ENCODE measurements around the gene GSTA3. TPM values are rescaled to one million over a fixed set of nuclear protein-coding genes. Genes with fewer than 3 reads are reported as not detected.

Gene GSTA3
- total and polyA plus RNA-seq, 7 experiments from 2014 or later = not detected

GRCh38 chr6:52942221-52942620 is 32.7 kb upstream of the GSTA3 start:
- no peak for ATAC-seq
- Mint-ChIP-seq H3K27me3 (peaks cover 10 to 33% (median 17%) of the 10 kb centered on the region in 5 donors), H3K4me1 (peaks cover 0 to 10% (median 7%) of the 10 kb centered on the region in 7 donors), H3K36me3 (no peaks in the 10 kb centered on the region), H3K27ac (no peak overlapping the region), H3K9me3 (no peaks in the 10 kb centered on the region), H3K4me3 (no peak overlapping the region)
- CTCF ChIA-PET = interaction anchor here (1.0 kb wide), 1 partner anchor 10 kb away, joined by 3 read pairs; no protein-coding TSS in a partner anchor
- DNase-seq = no peak
- Histone ChIP-seq H3K9me3 (ENCODE audit: control insufficient read depth in 2 of 3, low read length in 3 of 3) (no peaks in the 10 kb centered on the region), H3K4me3 (ENCODE audit: low read length) (no peak overlapping the region), H3K4me1 (ENCODE audit: control insufficient read depth in 2 of 2, insufficient read depth in 2 of 2, low read length in 2 of 2) (no peaks in the 10 kb centered on the region), H3K36me3 (ENCODE audit: control insufficient read depth in 2 of 3, insufficient read depth in 3 of 3, low read length in 3 of 3) (no peaks in the 10 kb centered on the region), H3K27me3 (ENCODE audit: control insufficient read depth in 2 of 2, insufficient read depth in 2 of 2, low read length in 2 of 2) (no peaks in the 10 kb centered on the region), H3K27ac (ENCODE audit: low read depth, low read length) (no peak overlapping the region)
- POLR2A ChIA-PET = no interaction called here
- intact Hi-C loops (cut with micrococcal nuclease) = no loop called here

GRCh38 chr6:52937908-52938307 is 28.4 kb upstream of the GSTA3 start:
- H3K36me3 Mint-ChIP-seq = no peaks in the 10 kb centered on the region
- H3K27me3 ChIP-seq (ENCODE audit: control insufficient read depth in 2 of 2, insufficient read depth in 2 of 2, low read length in 2 of 2) = no peaks in the 10 kb centered on the region
- H3K4me1 Mint-ChIP-seq = no peaks in the 10 kb centered on the region
- H3K36me3 ChIP-seq (ENCODE audit: control insufficient read depth in 2 of 3, insufficient read depth in 3 of 3, low read length in 3 of 3) = no peaks in the 10 kb centered on the region
- no peaks in the 10 kb centered on the region for H3K4me1 ChIP-seq (ENCODE audit: control insufficient read depth in 2 of 2, insufficient read depth in 2 of 2, low read length in 2 of 2)
- ChIA-PET CTCF (no interaction called here), POLR2A (no interaction called here)
- H3K4me3 Mint-ChIP-seq = no peak overlapping the region
- no peaks in the 10 kb centered on the region for H3K9me3 ChIP-seq (ENCODE audit: control insufficient read depth in 2 of 3, low read length in 3 of 3)
- H3K27ac Mint-ChIP-seq = no peak overlapping the region
- H3K27me3 Mint-ChIP-seq = peaks cover 2 to 17% (median 5%) of the 10 kb centered on the region in 5 donors
- H3K9me3 Mint-ChIP-seq = no peaks in the 10 kb centered on the region
- no peak for DNase-seq
- ATAC-seq = no peak
- intact Hi-C loops (cut with micrococcal nuclease) = no loop called here
- no peak overlapping the region for H3K27ac ChIP-seq (ENCODE audit: low read depth, low read length)
- no peak overlapping the region for H3K4me3 ChIP-seq (ENCODE audit: low read length)

- no peak overlapping the region for H3K27ac Mint-ChIP-seq
Measured at GRCh38 chr6:52933778-52934177, 24.3 kb upstream of the GSTA3 start.

DNA sequence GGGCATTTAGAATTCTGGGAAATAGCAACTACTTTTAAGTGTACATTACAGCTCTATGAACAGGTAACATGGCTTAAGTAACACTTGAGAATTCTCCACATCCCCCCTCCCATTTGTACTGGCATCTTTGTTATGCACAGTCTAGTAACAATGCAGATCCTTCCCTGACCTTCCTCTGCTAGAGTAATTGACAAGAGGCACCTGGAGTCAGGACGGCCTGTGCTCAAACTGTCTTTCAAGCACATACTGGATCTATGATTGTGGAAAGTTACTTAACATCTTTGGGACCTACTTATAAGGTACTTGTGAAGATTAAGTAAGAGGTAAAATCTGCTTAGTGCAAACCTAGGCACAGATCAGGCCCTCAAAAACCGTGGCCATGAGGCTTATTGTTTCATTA is 21.9 kb upstream of the GSTA3 start:
- H3K9me3 Mint-ChIP-seq = peaks cover 0 to 2% (median 0%) of the 10 kb centered on the region in 11 donors
- Histone ChIP-seq H3K36me3 (ENCODE audit: control insufficient read depth in 2 of 3, insufficient read depth in 3 of 3, low read length in 3 of 3) (no peaks in the 10 kb centered on the region), H3K9me3 (ENCODE audit: control insufficient read depth in 2 of 3, low read length in 3 of 3) (no peaks in the 10 kb centered on the region), H3K4me3 (ENCODE audit: low read length) (no peak overlapping the region), H3K27ac (ENCODE audit: low read depth, low read length) (no peak overlapping the region), H3K4me1 (ENCODE audit: control insufficient read depth in 2 of 2, insufficient read depth in 2 of 2, low read length in 2 of 2) (no peaks in the 10 kb centered on the region), H3K27me3 (ENCODE audit: control insufficient read depth in 2 of 2, insufficient read depth in 2 of 2, low read length in 2 of 2) (no peaks in the 10 kb centered on the region)
- ChIA-PET CTCF (interaction anchor here (0.7 kb wide), 1 partner anchor 10 kb away, joined by 3 read pairs; no protein-coding TSS in a partner anchor), POLR2A (no interaction called here)
- no peak overlapping the region for H3K4me3 Mint-ChIP-seq
- no peaks in the 10 kb centered on the region for H3K36me3 Mint-ChIP-seq
- ATAC-seq (no peak), DNase-seq (no peak)
- peaks cover 0 to 10% (median 0%) of the 10 kb centered on the region in 5 donors for H3K27me3 Mint-ChIP-seq
- H3K4me1 Mint-ChIP-seq = no peaks in the 10 kb centered on the region
- intact Hi-C loops (cut with micrococcal nuclease) = no loop called here
- no peak overlapping the region for H3K27ac Mint-ChIP-seq

More at GRCh38 chr6:52933778-52934177, 24.3 kb upstream of the GSTA3 start:
- no peaks in the 10 kb centered on the region for H3K36me3 Mint-ChIP-seq
- Histone ChIP-seq H3K27ac (ENCODE audit: low read depth, low read length) (no peak overlapping the region), H3K4me3 (ENCODE audit: low read length) (no peak overlapping the region), H3K36me3 (ENCODE audit: control insufficient read depth in 2 of 3, insufficient read depth in 3 of 3, low read length in 3 of 3) (no peaks in the 10 kb centered on the region), H3K27me3 (ENCODE audit: control insufficient read depth in 2 of 2, insufficient read depth in 2 of 2, low read length in 2 of 2) (no peaks in the 10 kb centered on the region), H3K9me3 (ENCODE audit: control insufficient read depth in 2 of 3, low read length in 3 of 3) (no peaks in the 10 kb centered on the region), H3K4me1 (ENCODE audit: control insufficient read depth in 2 of 2, insufficient read depth in 2 of 2, low read length in 2 of 2) (no peaks in the 10 kb centered on the region)
- peaks cover 0 to 10% (median 0%) of the 10 kb centered on the region in 5 donors for H3K27me3 Mint-ChIP-seq
- CTCF ChIA-PET = no interaction called here
- no peaks in the 10 kb centered on the region for H3K4me1 Mint-ChIP-seq
- intact Hi-C loops (cut with micrococcal nuclease) = no loop called here
- DNase-seq (no peak), ATAC-seq (no peak)
- POLR2A ChIA-PET = no interaction called here
- peaks cover 0 to 2% (median 0%) of the 10 kb centered on the region in 11 donors for H3K9me3 Mint-ChIP-seq
- no peak overlapping the region for H3K4me3 Mint-ChIP-seq

DNA sequence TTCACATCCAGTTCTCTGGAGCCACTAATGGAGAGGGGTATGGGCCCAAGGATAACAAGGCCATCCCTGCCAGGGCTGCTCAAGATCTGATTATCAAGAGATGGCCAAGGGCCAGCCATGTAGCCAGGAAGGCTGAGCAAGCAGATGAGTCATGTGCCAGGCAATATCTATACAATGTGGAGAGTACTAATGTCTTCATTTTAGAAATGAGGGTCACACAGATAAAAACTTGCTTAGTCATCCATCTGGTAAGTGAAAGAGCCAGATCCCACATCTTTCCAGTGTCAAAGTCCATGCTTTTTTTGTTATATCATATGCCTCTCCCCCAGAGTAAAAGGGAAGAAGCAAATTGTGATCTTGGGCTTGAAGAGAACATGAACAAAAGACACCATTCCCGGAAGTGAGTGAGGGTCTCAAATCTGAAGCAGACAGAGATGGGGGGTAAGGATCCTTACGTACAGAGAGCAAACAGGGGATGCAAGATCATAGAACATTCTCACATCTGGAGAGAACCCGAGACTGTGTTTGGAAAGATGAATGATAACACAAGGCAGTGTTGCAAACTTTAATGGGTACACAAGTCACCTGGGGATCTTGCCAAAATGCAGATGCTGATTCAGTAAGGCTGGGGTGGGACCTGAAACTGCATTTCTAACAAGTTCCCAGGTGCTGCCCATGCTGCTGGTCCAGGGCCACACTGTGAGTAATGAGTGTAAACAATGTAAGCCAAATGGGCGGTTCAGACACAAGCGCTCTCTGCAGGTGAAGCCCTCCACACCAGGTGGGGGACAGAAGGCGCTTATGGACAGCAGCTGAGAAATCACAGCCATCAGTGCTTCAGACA is 20.0 kb upstream of the GSTA3 start:
- Mint-ChIP-seq H3K36me3 (no peaks in the 10 kb centered on the region), H3K4me1 (no peaks in the 10 kb centered on the region), H3K27ac (no peak overlapping the region), H3K4me3 (no peak overlapping the region), H3K9me3 (peaks cover 0 to 2% (median 0%) of the 10 kb centered on the region in 11 donors), H3K27me3 (peaks cover 0 to 8% (median 0%) of the 10 kb centered on the region in 5 donors)
- H3K27ac ChIP-seq (ENCODE audit: low read depth, low read length) = no peak overlapping the region
- DNase-seq (no peak), ATAC-seq (no peak)
- H3K9me3 ChIP-seq (ENCODE audit: control insufficient read depth in 2 of 3, low read length in 3 of 3) = no peaks in the 10 kb centered on the region
- intact Hi-C loops (cut with micrococcal nuclease) = no loop called here
- POLR2A ChIA-PET = no interaction called here
- no peaks in the 10 kb centered on the region for H3K36me3 ChIP-seq (ENCODE audit: control insufficient read depth in 2 of 3, insufficient read depth in 3 of 3, low read length in 3 of 3)
- H3K4me1 ChIP-seq (ENCODE audit: control insufficient read depth in 2 of 2, insufficient read depth in 2 of 2, low read length in 2 of 2) = no peaks in the 10 kb centered on the region
- CTCF ChIA-PET = no interaction called here
- H3K27me3 ChIP-seq (ENCODE audit: control insufficient read depth in 2 of 2, insufficient read depth in 2 of 2, low read length in 2 of 2) = no peaks in the 10 kb centered on the region
- H3K4me3 ChIP-seq (ENCODE audit: low read length) = no peak overlapping the region

DNA sequence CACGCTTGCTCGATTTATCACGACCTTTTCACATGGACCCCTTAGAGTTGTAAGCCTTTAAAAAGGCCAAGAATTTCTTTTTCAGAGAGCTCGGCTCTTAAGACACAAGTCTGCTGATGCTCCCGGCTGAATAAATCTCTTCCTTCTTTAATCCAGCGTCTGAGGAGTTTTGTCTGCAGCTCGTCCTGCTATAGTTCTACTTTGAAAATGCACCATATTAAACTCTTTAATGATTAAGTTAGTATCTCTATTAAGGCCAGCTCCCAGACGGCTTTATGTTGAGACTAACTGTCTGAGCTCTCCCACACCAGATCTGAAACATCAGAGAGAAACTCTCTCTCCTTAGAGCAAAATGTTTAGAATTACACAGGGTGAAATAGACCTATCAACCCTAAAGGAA is 18.0 kb upstream of the GSTA3 start:
- intact Hi-C loops (cut with micrococcal nuclease) = no loop called here
- H3K27me3 Mint-ChIP-seq = peaks cover 0 to 8% (median 4%) of the 10 kb centered on the region in 5 donors
- no peak overlapping the region for H3K4me3 Mint-ChIP-seq
- ChIA-PET CTCF (no interaction called here), POLR2A (no interaction called here)
- peaks cover 0 to 3% (median 0%) of the 10 kb centered on the region in 5 donors for H3K36me3 Mint-ChIP-seq
- ATAC-seq = no peak
- no peaks in the 10 kb centered on the region for H3K36me3 ChIP-seq (ENCODE audit: control insufficient read depth in 2 of 3, insufficient read depth in 3 of 3, low read length in 3 of 3)
- H3K4me1 Mint-ChIP-seq = peaks cover 0 to 6% (median 0%) of the 10 kb centered on the region in 7 donors
- H3K27ac Mint-ChIP-seq = no peak overlapping the region
- H3K4me1 ChIP-seq (ENCODE audit: control insufficient read depth in 2 of 2, insufficient read depth in 2 of 2, low read length in 2 of 2) = no peaks in the 10 kb centered on the region
- peaks cover 0 to 2% (median 0%) of the 10 kb centered on the region in 11 donors for H3K9me3 Mint-ChIP-seq
- no peaks in the 10 kb centered on the region for H3K9me3 ChIP-seq (ENCODE audit: control insufficient read depth in 2 of 3, low read length in 3 of 3)
- DNase-seq = no peak
- no peaks in the 10 kb centered on the region for H3K27me3 ChIP-seq (ENCODE audit: control insufficient read depth in 2 of 2, insufficient read depth in 2 of 2, low read length in 2 of 2)
- no peak overlapping the region for H3K4me3 ChIP-seq (ENCODE audit: low read length)
- no peak overlapping the region for H3K27ac ChIP-seq (ENCODE audit: low read depth, low read length)
